HG02642 (cell line): ENCODE measurements around the gene SCFD2.
"Not testable (repeated sequence)": the region's sequence is repeated elsewhere in the genome, so short reads cannot be mapped to it uniquely, and the experiment has no call there.

Experiments used
- ATAC-seq: cut with Tn5 transposase; IDR thresholded peaks from one replicate; pipeline ENCODE4 v1.9.1; 2021; ENCODE audit warnings: mild to moderate bottlenecking; ENCODE audit not compliant: unreplicated experiment, poor library complexity

SCFD2 gene

DNA sequence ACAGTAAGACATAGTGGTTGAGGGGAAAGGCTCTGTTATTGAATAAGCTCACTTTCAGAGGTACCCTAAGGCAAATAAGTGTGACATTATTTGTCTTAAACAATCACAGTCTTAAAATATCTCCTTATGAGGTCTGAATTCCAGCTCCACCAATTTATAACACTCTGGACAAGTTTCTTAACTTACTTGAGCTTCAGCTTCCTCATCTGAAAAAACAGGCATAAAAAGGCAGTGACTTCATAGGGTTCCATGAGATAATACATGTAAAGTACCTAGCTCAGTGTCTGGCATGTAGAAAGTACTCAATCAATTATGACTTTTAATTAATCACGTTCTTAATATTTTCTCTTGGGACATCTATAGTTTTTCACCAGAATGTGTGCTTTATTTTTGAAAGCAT lies 301.3 kb downstream of the SCFD2 start:
- no peak for ATAC-seq

DNA sequence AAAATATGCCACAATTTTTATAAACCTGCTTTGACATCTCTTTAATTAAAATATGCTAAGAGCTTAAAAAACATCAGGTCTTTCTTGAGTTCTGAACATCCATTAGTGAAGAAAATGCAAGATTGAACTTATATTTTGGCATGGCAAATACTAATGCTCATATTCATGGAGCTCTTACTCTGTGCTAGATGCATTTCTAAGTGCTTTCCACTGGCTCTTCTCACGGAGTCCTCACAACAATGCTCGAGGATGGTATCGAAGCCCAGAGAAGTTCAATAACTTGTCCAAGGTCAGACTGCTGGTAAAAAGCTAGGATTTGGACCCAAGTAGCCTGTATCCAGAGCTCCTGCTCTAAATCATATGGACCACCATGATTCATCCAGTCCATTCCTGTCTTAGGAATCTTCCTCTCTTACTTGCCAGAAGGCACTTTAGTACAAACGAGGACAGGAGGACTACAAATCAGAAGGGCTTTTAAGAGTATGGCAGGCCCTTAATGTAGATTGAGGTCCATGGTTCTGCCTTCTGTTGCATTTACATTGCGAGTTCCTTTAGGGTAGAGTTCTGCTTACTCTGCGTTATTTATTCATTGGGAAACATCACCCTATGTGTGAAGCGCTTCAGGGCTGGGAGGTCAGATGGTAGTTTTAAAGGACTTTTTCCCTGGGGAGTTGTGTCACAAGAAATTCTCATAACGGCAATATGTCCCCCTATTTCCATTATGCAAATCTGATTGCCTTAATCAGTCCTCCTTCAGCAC lies 304.6 kb downstream of the SCFD2 start:
- ATAC-seq = no peak

DNA sequence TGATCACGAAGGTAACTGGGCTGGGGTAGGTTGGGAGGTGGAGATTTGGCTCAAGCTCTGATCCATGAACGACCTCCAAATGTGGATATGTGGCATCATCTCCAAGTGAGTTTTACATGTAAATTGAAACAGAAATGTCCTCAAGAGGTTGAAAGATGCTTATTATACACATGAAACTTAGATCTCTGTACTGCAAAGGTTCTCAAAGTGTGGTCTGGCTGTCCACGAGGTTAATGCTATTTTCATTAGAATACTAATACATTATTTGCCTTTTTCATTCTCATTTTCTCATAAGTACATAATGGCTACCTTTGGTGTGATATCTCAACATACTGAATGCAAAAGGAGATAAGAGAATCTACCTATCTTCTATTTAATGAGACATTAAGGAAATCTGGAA lies 305.6 kb downstream of the SCFD2 start:
- no peak for ATAC-seq

DNA sequence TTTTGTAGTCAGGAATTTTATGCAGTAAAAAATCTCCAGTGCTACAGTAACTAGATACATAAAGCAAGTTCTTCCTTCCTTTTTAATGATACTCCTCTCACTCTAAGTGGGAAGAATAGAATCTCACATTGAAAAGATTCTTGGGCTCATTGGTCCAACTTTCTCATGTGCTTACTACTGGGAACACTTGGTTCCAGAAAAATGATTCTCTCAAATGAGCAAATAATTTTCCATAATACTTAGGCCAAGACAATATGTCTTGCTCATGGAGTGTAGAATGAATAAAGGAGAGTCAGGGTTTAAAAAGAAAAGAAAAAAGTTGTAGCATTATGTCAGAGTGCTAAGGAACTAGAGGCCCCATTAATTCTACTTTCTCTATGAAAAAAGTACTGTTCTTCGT lies 306.0 kb downstream of the SCFD2 start:
- ATAC-seq = no peak

DNA sequence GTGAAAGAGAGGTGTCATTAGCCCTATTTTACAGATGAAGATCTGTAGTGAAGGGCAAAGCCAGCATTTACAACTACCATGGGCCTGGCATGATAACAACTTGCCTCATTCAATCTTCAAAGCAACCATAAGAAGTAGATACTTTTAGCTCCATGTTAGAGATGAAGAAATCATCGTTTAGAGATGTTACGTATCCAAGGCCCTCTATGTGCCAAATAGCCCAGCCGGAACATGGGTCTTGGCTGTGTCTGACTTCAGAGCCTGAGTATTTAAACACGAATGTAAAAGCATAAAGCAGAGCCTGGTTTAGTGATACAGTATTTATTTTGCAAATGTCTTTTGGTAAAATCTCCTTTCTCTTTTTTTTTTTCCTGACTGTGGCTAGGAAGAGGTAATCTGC lies 306.6 kb downstream of the SCFD2 start:
- ATAC-seq = no peak

DNA sequence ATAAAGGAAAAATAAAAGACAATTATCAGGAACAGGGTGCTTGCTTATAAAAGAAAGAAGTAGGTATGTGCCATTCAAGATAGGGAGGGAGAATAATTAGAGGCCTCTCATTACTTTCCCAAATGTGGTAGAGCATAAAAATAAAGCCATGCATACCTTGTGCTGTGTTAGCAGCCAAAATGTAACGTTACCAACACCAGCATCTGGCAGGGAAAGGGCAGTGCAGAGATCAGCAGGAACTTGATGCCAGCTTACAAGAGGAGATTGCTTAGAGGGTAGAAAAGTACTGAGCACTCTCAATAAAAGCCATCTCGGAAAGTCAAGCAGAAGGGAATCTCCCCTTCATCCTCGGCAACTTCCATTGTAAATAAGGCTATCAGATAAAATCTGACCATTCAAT lies 308.2 kb downstream of the SCFD2 start:
- no peak for ATAC-seq

DNA sequence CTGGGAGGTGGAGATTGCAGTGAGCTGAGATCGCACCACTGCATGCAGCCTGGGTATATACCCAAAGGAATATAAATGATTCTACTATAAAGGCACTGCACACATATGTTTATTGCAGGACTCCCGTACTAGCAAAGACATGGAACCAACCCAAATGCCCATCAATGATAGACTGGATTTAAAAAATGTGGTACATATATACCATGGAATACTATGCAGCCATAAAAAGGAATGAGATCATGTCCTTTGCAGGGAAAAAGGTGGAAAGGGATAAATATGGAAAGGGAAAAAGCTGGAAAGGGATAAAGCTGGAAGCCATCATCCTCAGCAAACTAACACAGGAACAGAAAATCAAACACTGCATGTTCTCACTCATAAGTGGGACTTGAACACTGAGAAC lies 308.8 kb downstream of the SCFD2 start:
- ATAC-seq = not testable (repeated sequence)

DNA sequence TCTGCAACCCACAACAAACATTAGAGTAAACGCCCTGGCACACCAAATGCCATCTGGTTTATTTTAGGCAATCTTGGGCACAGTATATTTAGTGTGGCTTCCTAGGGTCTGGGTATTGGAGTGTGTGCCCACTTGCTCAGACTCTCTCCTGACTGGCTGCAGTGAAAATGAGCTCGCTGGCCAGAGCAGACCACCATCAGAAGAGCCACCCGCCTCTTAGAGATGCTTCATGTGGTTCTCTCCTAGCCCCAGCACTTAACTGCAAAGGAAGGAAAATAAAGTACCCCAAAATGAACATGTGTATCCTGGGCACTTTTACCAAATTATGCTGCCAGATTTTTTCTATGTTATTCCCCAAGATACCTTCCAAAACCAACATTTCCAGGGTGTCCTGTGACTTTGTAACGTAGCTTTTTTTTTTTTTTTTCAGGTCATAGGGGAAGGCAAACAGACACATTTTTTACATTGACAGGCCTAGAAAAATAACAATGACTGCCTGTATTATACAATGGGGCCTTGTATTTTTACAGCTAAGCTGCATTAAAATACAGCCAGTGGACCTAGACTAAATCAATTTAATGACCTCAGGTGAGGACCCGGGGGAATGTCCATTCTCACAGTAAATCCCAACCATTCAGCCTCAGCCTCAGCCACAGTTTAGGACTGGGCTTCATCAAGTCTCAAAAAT lies 310.0 kb downstream of the SCFD2 start:
- ATAC-seq = no peak

DNA sequence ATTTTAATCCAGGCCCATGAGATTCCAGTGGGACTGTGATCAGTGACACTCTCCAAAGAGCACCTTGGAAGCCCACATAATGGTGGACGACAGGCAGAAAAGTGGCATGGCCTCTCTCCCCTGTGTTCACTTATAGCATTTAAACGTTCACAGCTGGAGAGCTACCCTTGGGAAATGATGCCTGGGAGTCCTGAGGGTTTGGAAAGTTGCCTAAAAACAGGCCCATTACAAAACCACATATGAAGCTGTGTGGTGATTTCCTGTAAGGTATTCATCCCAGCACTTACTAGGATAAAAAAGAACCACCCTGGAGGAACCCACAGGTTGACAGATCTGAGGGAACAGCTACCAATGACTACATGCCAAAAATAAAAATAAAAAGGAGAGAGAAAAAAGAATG lies 310.6 kb downstream of the SCFD2 start:
- no peak for ATAC-seq

DNA sequence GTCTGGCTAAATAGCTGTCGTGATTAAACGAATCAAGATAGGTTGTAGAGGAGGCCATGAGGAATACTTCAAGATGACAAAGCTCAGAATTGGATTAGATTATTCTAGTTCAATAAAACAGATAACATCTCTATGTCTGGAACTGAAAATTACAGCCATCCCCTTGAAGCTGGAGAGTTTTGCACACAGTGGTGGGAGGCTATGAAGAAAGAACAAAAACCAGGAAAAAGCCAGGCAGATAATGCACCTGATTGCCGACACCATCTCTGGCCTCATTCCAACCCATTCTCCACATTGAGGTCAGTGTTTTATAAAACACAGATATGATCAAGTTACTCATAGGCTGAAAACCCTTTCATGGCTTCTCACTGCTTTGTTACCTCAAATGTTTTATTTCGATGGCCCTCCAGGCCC lies 315.5 kb downstream of the SCFD2 start:
- ATAC-seq = no peak

DNA sequence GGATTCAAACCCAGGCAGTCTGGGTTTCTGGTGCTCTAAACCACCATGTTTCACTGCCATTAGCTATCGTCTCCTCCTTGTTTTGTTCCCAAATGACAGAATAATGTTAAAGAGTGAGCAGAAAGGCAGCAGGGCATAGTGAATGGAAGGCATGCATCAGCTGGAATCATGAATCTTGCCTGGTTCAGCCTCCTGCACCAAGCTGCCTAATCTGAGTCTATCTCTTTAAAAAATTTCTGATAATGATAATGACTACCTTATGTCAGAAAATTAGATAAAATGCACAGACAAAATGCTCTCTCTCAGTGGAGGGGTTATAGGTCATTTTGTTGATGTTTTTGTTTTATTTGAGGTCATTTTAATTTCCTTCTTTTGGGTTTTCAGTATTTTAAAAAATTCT lies 316.3 kb downstream of the SCFD2 start:
- no peak for ATAC-seq

DNA sequence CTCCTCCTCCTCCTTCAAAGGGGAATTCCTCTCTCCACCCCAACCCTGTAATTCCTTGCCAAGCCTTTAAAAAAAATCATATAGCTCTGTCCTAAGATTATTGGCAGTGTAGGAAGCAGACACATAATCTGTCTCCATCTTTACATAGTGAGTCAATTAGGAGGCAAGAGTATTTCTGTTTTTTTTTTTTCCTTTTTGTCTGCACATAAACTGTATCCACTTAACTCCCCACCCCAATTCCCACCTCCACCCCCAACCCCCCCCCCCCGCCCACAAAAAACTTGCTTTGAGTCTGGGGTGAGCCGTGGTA lies 321.3 kb downstream of the SCFD2 start:
- ATAC-seq = no peak

DNA sequence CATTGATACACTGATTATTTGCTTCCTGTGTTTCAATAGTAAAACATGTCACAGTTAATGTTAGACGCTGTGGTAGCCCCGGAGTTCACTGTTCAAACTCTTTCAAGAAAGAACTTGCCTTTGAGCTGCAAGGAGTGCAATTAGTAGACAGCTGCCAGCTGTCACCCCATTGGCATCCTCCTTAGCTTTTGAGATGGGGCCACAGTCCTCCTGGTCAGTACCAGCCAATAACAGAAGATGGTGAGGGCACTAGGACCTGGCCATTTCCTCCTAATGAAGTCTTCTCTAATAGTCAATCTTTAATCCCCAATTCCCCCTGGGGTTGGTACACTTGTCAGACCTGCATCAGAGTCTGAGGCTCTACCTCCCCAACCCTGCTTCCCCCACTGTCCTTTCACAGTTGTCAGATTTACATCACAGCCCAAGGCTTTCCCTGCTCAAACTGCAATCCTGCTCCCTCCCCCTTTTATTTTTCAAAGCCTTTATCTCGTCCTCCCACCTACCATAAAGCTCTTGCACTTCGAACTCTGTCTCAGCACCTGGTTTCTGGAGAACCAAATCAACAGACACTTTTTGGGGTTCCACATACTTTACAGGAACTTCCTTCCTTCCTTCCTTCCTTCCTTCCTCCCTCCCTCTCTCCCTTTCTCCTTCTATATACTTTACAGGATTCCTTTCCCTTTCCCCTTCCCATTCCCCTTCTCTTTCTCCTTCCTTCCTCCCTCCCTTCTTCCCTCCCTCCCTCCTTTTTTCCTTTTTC lies 321.8 kb downstream of the SCFD2 start:
- ATAC-seq = no peak

DNA sequence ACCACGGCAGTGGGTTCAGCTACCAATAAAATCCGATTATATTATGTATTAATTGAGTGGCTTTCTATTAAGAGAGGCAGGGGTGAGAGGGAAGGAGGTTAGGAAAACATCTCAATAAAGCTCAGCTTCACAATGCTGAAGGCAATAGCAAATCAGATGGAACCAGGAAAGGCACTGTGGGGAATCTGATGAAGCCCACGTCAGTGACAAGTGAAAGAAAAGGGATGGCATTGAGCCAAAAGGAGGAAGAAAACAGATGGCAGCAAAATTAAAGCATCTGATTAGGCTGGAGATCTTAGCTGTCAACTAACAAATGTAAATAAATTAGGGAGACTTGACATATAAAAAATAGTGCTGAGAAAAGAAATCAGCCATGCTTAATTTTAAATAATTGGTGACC lies 322.8 kb downstream of the SCFD2 start:
- no peak for ATAC-seq

DNA sequence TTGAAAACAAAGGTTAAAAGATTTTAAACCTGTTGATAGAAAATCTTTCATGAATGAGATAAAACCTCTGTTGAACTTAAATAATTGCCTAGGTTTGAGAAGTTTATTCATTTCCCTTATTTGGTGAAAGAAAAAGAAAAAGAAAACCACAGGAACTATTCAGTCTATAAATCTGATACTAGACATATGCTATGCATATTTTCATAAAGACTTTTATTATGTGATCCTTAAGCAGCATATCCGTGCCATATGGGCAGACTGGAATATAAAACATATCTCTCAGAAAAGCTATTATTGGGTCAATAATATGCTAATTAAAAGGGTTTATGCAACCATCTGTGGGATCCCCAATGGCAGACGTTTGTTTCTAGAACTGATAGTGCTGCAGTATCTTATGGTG lies 325.0 kb downstream of the SCFD2 start:
- ATAC-seq = no peak

DNA sequence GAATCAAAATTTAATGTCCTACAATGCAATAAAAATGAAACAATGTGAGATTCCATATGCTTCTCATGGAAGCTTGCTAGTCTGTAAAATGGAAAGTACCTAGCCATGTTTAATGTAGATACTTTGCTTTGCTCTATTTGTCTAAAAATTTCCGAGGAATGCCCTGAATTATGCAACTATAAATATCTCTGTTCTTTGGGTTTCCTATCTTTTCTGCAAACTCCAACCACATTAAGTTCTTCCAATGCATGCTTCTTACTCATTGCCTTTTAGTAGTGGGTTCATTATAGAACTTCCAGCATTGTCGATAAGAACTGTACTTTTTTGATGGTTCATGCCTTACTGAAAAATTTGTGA lies 325.4 kb downstream of the SCFD2 start:
- ATAC-seq = no peak

DNA sequence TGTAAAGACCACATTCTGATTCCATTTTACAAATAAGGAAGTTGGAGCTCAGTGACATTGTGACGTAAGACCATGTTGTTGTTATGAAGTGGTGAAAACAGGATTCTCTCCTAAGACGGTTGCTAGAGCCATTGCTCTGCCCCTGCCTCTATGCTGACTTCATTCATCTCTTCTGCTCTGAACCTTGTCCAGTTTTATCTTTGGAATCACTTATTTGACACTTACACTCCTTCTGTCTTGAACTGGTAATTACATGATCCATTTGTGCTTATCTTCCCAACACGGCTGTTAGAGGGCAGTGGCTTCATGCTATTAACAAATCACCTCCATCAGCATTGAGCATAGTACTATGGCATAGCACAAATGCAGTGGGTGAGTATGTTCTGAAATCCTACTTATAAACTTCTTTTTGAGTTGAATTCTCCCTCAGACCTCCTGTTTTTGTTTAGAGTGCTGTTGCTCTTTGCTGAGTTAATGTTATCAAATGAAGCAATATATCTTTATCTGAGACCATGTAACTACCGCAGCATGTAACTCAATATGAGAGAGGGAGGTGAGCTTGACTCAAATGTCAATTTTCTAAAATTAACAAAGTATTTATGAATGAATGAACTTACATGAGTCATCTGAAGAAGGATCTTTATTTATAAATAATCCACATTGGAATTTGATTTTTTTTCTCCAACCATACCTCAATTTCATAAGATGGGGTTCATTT lies 326.0 kb downstream of the SCFD2 start:
- ATAC-seq = no peak

DNA sequence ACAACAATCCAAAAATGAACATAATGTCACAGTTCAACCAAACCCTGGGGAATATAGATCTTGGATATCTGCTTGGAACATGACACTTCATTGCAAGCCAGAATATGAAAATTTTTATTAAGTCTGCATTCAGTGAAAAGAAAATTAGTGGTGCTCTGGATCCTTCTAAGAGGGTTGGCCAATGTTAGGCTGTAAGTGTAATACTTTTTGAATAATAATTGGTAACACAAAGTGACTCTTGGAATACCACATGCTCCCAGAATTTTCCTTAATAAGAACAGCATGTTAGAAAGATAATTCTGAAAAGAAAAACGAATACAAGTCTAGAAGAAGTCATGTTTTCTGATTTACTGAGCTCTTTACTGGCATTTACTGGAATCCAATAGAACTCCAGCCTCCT lies 328.0 kb downstream of the SCFD2 start:
- ATAC-seq = no peak

DNA sequence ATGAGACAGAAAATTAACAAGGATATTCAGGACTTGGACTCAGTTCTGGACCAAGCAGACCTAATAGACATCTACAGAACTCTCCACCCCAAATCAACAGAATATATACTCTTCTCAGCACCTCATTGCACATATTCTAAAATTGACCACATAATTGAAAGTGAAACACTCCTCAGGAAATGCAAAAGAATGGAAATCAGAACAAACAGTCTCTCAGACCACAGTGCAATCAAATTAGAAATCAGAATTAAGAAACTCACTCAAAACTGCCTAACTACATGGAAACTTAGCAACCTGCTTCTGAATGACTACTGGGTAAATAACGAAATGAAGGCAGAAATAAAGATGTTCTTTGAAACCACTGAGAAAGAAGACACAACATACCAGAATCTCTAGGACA lies 333.0 kb downstream of the SCFD2 start:
- ATAC-seq = not testable (repeated sequence)

DNA sequence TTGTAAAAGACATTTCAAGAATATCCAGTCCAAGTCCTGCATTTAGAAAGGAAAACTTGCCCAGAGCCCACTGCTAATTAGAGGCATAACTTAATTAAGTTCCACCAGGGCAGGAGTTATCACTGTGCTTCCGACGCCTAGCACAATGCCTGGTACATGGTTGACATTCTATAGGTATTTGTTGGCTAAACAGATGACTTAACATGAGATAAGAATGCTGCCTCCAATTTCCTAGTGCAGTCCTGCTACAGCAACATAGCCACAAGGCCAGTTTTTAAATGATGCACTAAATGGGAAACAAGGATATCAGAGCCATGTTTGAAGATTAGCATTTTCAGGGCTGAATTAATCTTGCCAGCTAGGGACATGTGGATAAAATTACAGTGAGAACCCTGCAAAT lies 339.6 kb downstream of the SCFD2 start:
- no peak for ATAC-seq

DNA sequence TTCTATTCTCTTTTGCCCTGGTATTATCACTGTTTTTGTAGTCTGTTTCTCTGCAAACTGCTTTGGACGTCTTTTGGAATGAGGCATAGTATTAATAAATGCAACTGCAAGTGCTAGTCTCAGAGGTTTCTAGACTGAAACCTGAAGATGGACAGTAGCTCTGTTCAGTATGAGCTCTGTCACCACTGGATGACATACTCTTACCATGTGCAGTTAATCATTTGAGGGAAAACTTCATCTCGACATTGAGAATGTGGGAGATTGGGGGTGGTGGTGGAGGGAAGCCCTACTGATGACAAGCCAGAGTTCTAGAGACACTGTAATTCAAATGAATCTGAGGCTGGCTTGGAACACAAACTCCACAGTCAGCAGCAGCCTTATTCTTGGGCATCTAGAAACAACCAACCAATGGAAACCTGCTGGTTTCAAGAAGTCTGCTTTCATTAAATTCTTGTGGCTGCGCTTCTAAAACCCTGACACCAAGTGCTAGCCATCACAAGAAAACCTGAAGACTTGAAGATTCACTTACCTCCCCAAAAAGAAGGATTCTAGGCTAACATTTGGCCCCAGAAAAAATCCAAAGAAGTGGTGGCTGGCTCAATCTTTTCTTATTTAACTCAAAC lies 342.1 kb downstream of the SCFD2 start:
- ATAC-seq = no peak
